Measurements from ENCODE around the gene ANKRD10. TPM values are rescaled to one million over a fixed set of nuclear protein-coding genes. Genes with fewer than 3 reads are reported as not detected.

ANKRD10 gene
- total and polyA plus RNA-seq, 2 experiments from 2014 or later, result 250 to 277 TPM

DNA sequence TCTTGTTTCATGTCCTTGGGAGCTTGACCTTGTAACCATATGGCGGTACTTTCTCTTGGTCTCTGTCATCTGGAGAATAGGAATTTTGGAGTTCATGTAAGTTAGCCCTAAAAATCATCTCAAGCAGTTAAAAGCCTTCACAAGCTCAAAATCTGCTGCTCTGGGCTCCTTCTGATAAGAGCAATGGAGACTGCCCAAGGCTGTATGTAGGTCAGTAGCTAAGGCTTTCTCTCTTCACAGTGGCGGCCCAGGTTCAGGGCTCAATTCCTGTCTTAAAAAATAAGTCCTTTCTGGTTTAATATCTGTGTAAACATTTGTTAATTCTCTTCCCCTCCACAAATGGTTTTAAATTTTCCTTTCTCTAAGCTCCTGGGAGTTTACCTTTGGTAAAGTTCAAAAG is 45.3 kb upstream of the ANKRD10 start:
- peaks cover 3% of the 10 kb centered on the region for H3K27me3 Mint-ChIP-seq (ENCODE audit: insufficient read depth, low read depth, poor library complexity)
- H3K4me1 Mint-ChIP-seq, result no peaks in the 10 kb centered on the region
- no peaks in the 10 kb centered on the region for H4K20me1 ChIP-seq (replicated peaks; ENCODE audit: insufficient read depth)
- peaks cover 56% of the 10 kb centered on the region for H3K9me3 Mint-ChIP-seq
- no peak overlapping the region for H3K4me3 ChIP-seq
- H3K79me2 ChIP-seq (replicated peaks; ENCODE audit: insufficient read depth), result no peaks in the 10 kb centered on the region
- H3K27ac Mint-ChIP-seq, result no peak overlapping the region
- no peaks in the 10 kb centered on the region; the same call in 1 of the 2 replicates for H3K9me2 ChIP-seq (ENCODE audit: insufficient read depth)
- DNase-seq (ENCODE audit: low spot score) (no peak), ATAC-seq (no peak)
- H3F3A ChIP-seq (replicated peaks; ENCODE audit: low read depth), result no peaks in the 10 kb centered on the region
- no peak overlapping the region for H3K27ac ChIP-seq (ENCODE audit: low read depth)
- H2AFZ ChIP-seq, result peak overlapping the region; percentile 66; the same call in 1 of the 2 replicates
- no peak overlapping the region for H3K4me3 Mint-ChIP-seq
- TF ChIP-seq EZH2phosphoT487 (IDR thresholded peaks at IDR 0.05; ENCODE audit: unreplicated experiment) (no peak), EZH2 (IDR thresholded peaks at IDR 0.05; ENCODE audit: low read depth, unreplicated experiment) (no peak), NANOG (IDR thresholded peaks at IDR 0.05; ENCODE audit: borderline replicate concordance) (no peak), POLR2AphosphoS5 (IDR thresholded peaks at IDR 0.05; ENCODE audit: low read depth) (no peak), JUNB (IDR thresholded peaks at IDR 0.05; ENCODE audit: unreplicated experiment) (no peak), ZNF114 (CRISPR knock-in tag; IDR thresholded peaks at IDR 0.05) (no peak), CREB1 (CRISPR knock-in tag; IDR thresholded peaks at IDR 0.05; ENCODE audit: low read depth) (no peak), ZNF331 (CRISPR knock-in tag; IDR thresholded peaks at IDR 0.05; ENCODE audit: low read depth) (no peak), STAT1 (IDR thresholded peaks at IDR 0.05; ENCODE audit: unreplicated experiment) (no peak)
- TF ChIP-seq, protein P1, sequence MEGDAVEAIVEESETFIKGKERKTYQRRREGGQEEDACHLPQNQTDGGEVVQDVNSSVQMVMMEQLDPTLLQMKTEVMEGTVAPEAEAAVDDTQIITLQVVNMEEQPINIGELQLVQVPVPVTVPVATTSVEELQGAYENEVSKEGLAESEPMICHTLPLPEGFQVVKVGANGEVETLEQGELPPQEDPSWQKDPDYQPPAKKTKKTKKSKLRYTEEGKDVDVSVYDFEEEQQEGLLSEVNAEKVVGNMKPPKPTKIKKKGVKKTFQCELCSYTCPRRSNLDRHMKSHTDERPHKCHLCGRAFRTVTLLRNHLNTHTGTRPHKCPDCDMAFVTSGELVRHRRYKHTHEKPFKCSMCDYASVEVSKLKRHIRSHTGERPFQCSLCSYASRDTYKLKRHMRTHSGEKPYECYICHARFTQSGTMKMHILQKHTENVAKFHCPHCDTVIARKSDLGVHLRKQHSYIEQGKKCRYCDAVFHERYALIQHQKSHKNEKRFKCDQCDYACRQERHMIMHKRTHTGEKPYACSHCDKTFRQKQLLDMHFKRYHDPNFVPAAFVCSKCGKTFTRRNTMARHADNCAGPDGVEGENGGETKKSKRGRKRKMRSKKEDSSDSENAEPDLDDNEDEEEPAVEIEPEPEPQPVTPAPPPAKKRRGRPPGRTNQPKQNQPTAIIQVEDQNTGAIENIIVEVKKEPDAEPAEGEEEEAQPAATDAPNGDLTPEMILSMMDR (conservative IDR thresholded peaks at IDR 0.05; ENCODE audit: low read depth in 2 of 2), result no peak
- TF ChIP-seq, protein P2, sequence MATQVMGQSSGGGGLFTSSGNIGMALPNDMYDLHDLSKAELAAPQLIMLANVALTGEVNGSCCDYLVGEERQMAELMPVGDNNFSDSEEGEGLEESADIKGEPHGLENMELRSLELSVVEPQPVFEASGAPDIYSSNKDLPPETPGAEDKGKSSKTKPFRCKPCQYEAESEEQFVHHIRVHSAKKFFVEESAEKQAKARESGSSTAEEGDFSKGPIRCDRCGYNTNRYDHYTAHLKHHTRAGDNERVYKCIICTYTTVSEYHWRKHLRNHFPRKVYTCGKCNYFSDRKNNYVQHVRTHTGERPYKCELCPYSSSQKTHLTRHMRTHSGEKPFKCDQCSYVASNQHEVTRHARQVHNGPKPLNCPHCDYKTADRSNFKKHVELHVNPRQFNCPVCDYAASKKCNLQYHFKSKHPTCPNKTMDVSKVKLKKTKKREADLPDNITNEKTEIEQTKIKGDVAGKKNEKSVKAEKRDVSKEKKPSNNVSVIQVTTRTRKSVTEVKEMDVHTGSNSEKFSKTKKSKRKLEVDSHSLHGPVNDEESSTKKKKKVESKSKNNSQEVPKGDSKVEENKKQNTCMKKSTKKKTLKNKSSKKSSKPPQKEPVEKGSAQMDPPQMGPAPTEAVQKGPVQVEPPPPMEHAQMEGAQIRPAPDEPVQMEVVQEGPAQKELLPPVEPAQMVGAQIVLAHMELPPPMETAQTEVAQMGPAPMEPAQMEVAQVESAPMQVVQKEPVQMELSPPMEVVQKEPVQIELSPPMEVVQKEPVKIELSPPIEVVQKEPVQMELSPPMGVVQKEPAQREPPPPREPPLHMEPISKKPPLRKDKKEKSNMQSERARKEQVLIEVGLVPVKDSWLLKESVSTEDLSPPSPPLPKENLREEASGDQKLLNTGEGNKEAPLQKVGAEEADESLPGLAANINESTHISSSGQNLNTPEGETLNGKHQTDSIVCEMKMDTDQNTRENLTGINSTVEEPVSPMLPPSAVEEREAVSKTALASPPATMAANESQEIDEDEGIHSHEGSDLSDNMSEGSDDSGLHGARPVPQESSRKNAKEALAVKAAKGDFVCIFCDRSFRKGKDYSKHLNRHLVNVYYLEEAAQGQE (IDR thresholded peaks at IDR 0.05; ENCODE audit: unreplicated experiment), result no peak
- TF ChIP-seq, protein P3, sequence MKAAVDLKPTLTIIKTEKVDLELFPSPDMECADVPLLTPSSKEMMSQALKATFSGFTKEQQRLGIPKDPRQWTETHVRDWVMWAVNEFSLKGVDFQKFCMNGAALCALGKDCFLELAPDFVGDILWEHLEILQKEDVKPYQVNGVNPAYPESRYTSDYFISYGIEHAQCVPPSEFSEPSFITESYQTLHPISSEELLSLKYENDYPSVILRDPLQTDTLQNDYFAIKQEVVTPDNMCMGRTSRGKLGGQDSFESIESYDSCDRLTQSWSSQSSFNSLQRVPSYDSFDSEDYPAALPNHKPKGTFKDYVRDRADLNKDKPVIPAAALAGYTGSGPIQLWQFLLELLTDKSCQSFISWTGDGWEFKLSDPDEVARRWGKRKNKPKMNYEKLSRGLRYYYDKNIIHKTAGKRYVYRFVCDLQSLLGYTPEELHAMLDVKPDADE (IDR thresholded peaks at IDR 0.05), result no peak
- TF ChIP-seq, protein P4, sequence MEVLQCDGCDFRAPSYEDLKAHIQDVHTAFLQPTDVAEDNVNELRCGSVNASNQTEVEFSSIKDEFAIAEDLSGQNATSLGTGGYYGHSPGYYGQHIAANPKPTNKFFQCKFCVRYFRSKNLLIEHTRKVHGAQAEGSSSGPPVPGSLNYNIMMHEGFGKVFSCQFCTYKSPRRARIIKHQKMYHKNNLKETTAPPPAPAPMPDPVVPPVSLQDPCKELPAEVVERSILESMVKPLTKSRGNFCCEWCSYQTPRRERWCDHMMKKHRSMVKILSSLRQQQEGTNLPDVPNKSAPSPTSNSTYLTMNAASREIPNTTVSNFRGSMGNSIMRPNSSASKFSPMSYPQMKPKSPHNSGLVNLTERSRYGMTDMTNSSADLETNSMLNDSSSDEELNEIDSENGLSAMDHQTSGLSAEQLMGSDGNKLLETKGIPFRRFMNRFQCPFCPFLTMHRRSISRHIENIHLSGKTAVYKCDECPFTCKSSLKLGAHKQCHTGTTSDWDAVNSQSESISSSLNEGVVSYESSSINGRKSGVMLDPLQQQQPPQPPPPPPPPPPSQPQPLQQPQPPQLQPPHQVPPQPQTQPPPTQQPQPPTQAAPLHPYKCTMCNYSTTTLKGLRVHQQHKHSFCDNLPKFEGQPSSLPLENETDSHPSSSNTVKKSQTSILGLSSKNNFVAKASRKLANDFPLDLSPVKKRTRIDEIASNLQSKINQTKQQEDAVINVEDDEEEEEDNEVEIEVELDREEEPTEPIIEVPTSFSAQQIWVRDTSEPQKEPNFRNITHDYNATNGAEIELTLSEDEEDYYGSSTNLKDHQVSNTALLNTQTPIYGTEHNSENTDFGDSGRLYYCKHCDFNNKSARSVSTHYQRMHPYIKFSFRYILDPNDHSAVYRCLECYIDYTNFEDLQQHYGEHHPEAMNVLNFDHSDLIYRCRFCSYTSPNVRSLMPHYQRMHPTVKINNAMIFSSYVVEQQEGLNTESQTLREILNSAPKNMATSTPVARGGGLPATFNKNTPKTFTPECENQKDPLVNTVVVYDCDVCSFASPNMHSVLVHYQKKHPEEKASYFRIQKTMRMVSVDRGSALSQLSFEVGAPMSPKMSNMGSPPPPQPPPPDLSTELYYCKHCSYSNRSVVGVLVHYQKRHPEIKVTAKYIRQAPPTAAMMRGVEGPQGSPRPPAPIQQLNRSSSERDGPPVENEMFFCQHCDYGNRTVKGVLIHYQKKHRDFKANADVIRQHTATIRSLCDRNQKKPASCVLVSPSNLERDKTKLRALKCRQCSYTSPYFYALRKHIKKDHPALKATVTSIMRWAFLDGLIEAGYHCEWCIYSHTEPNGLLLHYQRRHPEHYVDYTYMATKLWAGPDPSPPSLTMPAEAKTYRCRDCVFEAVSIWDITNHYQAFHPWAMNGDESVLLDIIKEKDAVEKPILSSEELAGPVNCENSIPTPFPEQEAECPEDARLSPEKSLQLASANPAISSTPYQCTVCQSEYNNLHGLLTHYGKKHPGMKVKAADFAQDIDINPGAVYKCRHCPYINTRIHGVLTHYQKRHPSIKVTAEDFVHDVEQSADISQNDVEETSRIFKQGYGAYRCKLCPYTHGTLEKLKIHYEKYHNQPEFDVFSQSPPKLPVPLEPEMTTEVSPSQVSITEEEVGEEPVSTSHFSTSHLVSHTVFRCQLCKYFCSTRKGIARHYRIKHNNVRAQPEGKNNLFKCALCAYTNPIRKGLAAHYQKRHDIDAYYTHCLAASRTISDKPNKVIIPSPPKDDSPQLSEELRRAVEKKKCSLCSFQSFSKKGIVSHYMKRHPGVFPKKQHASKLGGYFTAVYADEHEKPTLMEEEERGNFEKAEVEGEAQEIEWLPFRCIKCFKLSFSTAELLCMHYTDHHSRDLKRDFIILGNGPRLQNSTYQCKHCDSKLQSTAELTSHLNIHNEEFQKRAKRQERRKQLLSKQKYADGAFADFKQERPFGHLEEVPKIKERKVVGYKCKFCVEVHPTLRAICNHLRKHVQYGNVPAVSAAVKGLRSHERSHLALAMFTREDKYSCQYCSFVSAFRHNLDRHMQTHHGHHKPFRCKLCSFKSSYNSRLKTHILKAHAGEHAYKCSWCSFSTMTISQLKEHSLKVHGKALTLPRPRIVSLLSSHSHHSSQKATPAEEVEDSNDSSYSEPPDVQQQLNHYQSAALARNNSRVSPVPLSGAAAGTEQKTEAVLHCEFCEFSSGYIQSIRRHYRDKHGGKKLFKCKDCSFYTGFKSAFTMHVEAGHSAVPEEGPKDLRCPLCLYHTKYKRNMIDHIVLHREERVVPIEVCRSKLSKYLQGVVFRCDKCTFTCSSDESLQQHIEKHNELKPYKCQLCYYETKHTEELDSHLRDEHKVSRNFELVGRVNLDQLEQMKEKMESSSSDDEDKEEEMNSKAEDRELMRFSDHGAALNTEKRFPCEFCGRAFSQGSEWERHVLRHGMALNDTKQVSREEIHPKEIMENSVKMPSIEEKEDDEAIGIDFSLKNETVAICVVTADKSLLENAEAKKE (CRISPR knock-in tag; IDR thresholded peaks at IDR 0.05), result no peak
- peaks cover 13% of the 10 kb centered on the region; the same call in 1 of the 2 replicates for H3K36me3 ChIP-seq (ENCODE audit: insufficient read depth)
- no peak overlapping the region for H3K4me2 ChIP-seq
- peaks cover 23% of the 10 kb centered on the region for H3K36me3 Mint-ChIP-seq (ENCODE audit: low read depth)
- H3K27me3 ChIP-seq (ENCODE audit: insufficient read depth), result no peaks in the 10 kb centered on the region
- H3K4me1 ChIP-seq (ENCODE audit: insufficient read depth), result no peaks in the 10 kb centered on the region
